ENCODE results near the gene COL8A1. TPM values are rescaled to one million over a fixed set of nuclear protein-coding genes. Genes with fewer than 3 reads are reported as not detected.

Gene COL8A1
- total RNA-seq, 2 donors from 2014 or later = 0.42 to 1.9 TPM

- H3K27ac ChIP-seq = no peak overlapping the region
- no peaks in the 10 kb centered on the region for H3K9me3 ChIP-seq
- no peaks in the 10 kb centered on the region for H3K4me1 ChIP-seq
- intact Hi-C loops (cut with DNase I) = no loop called here
- no peak overlapping the region for H3K9ac ChIP-seq (ENCODE audit: low read depth in 2 of 2, low read length in 2 of 2)
- DNase-seq = no peak
- no peaks in the 10 kb centered on the region for H3K27me3 ChIP-seq
- no peak overlapping the region for H3K4me3 ChIP-seq
- TF ChIP-seq CTCF (IDR thresholded peaks at IDR 0.05) = no peak
- no peaks in the 10 kb centered on the region for H3K36me3 ChIP-seq
These were observed 12.6 kb upstream of the COL8A1 start for GRCh38 chr3:99625643-99626416.

DNA sequence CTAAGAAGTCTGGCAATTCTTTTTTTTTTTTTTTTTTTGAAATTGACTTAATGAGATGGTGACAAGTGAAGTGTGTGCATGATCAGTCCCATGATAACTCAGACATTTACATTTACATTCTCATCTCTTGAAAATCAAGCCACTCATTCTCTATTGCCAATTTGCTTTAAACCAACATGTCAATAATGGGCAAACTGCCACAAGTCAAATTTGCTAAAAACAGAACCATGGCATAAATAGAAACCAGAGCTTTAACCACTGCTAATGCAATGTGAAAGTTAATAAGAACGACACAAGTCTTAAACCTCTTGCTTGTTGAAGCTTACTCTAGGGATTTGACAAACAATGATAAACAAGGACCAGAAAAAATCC lies 12.0 kb upstream of the COL8A1 start:
- Histone ChIP-seq H3K4me1 (no peaks in the 10 kb centered on the region), H3K9ac (ENCODE audit: low read depth in 2 of 2, low read length in 2 of 2) (no peak overlapping the region), H3K9me3 (no peaks in the 10 kb centered on the region), H3K27ac (no peak overlapping the region), H3K36me3 (no peaks in the 10 kb centered on the region), H3K27me3 (no peaks in the 10 kb centered on the region), H3K4me3 (no peak overlapping the region)
- intact Hi-C loops (cut with DNase I) = no loop called here
- TF ChIP-seq CTCF (IDR thresholded peaks at IDR 0.05) = no peak
- no peak for DNase-seq

DNA sequence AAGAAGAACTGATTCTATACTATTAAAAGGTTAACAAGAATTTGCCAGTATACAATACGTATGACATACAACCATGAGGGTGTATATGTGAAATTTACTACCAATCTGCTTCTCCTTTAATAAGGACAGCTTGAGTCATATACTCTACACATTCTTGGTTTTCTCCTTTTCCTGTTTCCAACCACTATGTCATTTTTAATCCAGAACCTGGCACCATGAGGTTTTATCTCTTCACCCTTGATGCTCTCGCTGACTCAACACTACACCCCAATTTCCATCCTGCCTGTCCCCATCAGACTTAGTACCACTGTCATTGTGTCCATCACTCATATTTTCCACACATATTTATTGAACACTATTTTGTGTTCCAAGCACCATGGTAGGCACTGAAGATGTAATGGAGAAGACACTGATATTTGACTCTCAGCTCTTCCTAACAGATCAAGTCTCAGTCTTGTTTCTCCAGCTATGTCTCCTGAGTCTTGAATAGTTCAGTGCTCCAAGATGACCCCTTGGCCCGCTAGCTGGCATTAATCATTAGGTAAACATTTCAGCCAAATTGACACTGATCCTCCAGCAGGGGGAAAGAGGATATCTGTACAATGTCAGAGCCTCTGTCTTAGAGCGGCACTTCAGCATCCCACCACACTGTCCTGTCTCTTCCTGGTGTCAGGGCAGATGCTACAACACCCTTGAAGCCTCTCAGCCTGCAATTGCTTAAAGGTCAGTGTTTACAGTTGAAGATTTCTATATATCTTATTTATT lies 11.2 kb upstream of the COL8A1 start:
- DNase-seq = no peak
- intact Hi-C loops (cut with DNase I) = no loop called here
- H3K36me3 ChIP-seq = no peaks in the 10 kb centered on the region
- no peak overlapping the region for H3K27ac ChIP-seq
- no peaks in the 10 kb centered on the region for H3K9me3 ChIP-seq
- H3K4me1 ChIP-seq = no peaks in the 10 kb centered on the region
- H3K4me3 ChIP-seq = no peak overlapping the region
- H3K9ac ChIP-seq (ENCODE audit: low read depth in 2 of 2, low read length in 2 of 2) = no peak overlapping the region
- H3K27me3 ChIP-seq = no peaks in the 10 kb centered on the region
- no peak for TF ChIP-seq CTCF (IDR thresholded peaks at IDR 0.05)

DNA sequence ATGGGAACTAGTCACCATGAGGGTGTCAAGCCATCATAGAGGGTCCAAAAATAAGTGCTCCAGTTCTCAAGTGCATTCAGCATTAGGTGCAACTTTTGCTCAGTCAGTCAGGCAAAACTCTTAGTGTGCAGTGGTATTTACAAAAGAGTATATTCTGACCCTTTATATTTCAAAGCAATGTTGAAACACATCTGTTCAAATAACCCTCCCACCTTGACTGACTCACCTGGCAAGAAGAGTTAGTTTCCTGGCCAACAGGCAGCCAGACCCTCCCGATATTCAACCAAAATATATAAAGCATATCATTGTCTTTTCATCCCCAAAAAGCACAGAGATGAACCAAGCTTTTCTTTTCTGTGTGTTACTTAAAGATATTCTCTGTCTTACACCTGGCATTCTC lies 7.6 kb upstream of the COL8A1 start:
- intact Hi-C loops (cut with DNase I) = no loop called here

More for the DNA sequence above, 7.6 kb upstream of the COL8A1 start:
- Histone ChIP-seq H3K9me3 (no peaks in the 10 kb centered on the region), H3K27ac (no peak overlapping the region), H3K4me1 (no peaks in the 10 kb centered on the region), H3K4me3 (no peak overlapping the region), H3K9ac (ENCODE audit: low read depth in 2 of 2, low read length in 2 of 2) (no peak overlapping the region), H3K27me3 (peaks cover 4% of the 10 kb centered on the region), H3K36me3 (no peaks in the 10 kb centered on the region)
- TF ChIP-seq CTCF (IDR thresholded peaks at IDR 0.05) = no peak
- no peak for DNase-seq
